HL-60/S4 (cell line): ENCODE data around the gene ADARB2.

Experiments
- in situ Hi-C: fragments of 300-500 bp; cut with MboI; formaldehyde crosslinking; loops from 2 replicates; pipeline ENCODE4 v1.14.3; 2022; ENCODE audit warnings: low sequenced_read_pairs

The ADARB2 gene

DNA sequence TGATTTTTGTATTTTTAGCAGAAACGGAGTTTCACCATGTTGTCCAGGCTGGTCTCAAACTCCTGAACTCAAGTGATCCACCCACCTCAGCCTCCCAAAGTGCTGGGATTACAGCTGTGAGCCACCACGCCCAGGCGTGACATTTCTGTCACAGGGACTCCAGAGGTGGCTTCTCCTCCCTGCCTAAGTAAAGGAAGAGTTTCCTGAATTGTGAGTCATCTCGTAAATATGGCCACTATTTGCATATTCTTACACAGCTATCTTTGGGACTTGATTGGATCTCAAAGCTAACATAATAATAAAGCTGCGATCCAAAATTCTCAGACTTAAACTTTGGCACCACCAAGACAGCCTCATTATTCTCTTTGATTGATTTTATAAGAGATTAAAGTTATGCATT lies 50.1 kb downstream of the ADARB2 start:
- in situ Hi-C loops = no loop called here

DNA sequence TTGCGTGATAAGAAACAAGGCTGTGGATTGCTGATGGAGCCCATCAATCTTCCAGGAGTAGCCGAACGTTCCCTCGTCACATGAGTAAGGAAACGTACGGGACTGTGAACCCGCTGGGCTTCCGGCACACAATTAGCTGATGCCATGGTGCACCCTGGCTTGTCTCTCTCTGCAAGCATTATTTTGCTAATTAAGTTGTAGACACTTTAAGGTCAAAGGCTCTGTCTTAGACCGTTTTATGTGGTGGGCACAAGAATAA lies 50.9 kb downstream of the ADARB2 start:
- in situ Hi-C loops = no loop called here

DNA sequence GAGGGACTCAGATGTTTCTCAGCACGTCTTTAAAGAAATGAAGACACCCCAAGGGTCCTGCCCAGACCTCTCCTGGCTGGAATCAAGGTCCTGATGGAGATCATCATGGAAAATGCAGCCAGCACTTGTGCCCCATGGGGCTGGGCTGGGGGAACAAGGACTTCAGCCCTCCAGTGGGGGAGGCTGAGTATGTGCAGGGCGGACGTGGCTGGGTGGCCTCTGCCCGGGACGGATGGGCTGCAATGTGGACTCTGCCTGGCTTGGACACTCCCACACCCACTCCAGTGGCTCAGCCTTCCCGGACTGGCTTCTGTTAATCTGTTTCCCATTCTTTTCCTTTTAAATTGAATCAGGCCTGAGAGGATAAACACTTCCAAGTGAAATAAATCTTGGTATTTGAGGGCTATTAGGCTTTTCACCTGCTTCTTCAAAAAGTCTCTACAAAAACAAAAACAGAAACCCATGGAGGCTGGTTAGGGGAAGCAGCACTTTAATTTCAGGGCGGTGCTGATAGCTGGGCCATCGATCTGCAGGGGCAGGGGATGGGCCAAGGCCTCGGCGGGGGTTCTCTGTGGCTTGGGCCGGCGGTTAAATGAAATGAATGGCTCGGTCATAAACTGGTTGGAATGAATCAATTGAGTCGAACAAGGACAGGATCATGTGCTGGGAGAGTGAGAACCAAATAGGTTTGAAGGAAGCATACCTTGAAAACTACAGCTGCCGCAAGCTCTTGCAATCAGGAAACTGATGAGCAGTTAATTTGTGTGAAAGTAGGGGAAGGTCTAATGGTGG lies 51.4 kb downstream of the ADARB2 start:
- in situ Hi-C loops = no loop called here

DNA sequence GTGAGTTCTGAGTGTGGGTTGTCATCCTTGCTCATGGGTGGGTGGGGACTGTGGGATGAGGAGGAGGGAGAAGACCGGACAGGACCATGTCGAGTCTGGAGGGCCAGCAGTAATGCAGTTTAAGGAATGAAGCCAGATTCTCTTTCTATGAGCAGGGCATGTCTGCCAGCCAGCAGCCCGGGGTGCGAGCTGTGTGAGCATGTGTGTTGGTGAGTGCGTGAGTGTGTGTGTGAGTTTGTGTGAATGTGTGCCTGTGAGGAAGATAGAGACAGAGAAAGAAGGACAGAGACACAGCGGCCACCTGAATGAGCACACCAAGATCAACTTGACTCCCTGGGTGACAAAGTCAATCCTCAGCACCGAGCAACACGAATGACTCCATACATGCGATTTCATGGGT lies 52.3 kb downstream of the ADARB2 start:
- in situ Hi-C loops = no loop called here

DNA sequence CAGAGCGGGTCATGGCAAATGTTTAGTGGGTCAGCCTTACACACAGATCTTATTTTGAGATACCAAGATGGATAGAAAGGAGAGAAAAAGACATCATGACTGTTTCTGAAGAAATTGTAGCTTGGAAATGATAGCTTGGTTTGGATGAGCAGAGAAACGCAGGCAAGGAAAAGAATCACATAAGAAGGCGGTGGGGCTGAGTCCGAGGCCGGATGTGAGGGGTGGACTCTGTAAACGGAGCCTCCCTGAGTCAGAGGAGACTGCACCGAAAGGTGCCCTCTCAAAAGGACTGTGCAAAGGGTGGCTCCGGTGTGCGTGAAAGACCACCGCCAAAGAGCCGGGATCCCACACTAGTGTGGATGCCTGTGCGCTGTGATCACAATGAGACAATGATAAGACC lies 53.7 kb downstream of the ADARB2 start:
- in situ Hi-C loops = no loop called here

DNA sequence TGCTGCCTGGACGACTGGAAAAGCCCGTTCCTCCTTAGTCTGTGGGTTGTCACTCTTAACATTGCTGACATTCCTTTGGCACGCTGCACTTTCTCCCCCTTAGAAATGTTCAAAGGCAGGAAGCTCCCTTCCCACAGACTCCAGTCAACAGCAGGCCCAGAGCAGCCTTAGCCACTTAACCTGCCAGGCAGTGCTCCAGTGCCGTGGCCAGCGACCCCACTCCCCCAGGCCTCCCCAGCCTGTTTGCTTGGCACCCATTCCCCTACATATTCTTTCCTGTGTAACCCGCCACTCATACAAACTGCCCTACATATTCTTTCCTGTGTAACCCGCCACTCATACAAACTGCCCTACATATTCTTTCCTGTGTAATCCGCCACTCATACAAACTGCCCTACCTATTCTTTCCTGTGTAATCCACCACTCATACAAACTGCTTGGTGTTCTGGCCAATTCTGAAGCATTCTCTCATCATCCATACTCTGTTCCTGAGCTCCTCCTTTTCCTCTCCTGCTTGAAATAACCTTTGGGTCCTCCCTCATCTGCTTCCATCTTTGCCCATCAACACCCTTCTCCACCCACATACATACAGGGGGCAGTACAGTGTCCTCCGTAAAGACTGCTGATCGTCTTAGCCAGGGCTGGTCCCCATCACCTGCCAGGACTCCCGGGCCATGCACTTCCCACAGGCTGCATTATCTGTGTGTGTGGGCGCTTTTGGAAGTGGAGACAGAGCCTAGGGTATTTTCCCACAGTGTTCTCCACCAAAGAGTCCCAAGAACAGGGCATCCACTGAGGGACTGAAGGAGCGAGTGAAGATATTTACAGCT lies 57.3 kb downstream of the ADARB2 start:
- in situ Hi-C loops = no loop called here

DNA sequence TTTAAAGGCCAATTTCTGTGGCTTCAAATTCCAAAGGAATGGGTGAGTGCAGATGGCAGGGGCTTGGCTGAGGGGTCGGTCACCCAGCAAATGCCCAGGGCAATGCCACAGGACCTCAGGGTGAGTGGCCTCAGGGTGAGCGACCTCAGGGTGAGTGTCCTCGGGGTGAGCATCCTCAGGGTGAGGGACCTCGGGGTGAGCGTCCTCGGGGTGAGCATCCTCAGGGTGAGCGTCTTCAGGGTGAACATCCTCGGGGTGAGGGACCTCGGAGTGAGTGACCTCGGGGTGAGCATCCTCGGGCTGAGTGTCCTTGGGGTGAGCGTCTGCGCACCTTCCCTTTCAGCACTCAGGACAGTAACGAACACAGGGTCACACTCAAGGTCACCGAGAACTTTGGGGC lies 59.2 kb downstream of the ADARB2 start:
- in situ Hi-C loops = no loop called here

DNA sequence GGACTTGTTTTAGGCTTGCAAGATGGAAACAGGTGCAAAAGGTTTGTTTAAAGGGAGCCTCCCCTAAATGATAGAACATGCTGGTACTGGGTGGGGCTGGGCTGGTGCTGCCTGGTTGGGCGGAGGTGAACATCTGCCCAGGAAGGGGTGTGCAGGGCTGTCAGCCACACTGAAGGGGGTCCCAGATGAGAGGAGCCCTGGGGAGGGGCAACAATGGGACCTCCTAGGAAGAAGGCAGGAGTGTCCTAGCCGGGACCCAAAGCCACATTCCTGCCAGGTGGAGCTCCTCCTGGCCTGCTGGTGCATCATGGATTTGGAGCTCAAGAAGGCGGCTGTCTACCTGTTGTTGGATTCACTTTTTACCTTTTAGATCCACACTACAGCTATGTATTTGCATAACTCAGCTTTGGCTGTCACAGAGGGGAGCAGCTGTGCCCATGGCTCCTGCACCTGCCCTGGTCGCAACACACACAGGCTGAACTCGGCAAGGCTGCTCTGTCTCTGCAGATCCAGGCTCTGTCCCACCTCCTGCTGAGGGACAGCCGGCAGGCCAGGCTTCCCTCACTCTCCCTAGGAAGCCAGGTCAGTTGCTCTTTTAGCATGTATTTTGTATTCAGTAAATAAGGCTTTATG lies 59.9 kb downstream of the ADARB2 start:
- in situ Hi-C loops = no loop called here

DNA sequence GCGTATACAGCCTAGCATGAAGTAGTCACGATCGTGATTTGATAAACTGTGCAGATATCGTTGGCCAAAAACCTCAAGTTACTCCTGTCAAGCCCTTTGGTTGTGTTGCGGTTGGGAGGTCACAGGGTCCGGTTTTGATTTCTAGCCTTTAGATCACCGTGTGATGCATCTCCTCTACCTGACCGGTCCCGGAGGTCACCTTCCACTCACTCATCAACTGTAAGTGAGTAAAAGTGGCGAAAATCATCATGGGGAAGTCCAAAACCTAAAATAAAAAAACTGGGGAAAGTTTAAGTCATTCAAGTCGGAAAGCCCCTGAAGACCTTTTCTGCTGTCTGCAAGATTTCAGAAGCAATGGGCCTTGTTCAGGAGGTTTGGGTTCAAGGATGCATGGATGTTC lies 62.8 kb downstream of the ADARB2 start:
- in situ Hi-C loops = no loop called here

DNA sequence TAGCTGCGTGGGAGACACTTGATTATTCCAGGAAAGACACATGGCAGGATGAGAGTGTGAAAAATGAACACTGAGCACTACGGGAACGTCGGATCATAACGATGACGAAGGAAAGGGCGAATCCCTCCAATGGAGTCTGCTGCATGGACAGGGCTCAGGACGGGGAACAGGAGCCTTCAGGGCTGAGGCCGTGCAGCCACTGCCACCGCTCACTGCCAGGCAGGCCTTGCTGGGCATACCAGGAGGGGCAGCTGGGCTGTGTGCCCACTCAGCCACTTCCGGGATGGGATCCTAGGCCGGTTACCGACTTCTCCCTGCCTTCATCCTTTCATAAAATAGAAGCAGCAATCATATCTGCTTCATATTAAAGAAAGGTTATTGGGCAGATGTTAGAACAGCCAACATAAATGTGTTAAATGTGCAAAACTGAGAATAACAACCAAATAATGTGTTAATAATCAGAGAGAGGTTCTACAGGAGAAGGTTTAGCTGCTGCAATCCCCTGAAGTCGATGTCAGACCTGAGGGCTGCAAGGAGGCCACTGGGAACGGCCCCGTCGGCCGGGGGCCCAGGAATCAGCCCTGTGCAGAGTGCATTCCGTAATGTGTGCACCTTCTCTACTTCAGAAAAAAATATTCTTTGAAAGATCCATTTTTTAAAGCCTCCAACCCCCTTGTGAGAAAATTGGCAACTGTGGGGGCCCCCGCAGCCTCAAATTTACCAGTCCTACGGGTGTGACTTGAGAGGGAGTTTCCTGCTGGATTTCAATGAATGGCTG lies 63.6 kb downstream of the ADARB2 start:
- in situ Hi-C loops = no loop called here

DNA sequence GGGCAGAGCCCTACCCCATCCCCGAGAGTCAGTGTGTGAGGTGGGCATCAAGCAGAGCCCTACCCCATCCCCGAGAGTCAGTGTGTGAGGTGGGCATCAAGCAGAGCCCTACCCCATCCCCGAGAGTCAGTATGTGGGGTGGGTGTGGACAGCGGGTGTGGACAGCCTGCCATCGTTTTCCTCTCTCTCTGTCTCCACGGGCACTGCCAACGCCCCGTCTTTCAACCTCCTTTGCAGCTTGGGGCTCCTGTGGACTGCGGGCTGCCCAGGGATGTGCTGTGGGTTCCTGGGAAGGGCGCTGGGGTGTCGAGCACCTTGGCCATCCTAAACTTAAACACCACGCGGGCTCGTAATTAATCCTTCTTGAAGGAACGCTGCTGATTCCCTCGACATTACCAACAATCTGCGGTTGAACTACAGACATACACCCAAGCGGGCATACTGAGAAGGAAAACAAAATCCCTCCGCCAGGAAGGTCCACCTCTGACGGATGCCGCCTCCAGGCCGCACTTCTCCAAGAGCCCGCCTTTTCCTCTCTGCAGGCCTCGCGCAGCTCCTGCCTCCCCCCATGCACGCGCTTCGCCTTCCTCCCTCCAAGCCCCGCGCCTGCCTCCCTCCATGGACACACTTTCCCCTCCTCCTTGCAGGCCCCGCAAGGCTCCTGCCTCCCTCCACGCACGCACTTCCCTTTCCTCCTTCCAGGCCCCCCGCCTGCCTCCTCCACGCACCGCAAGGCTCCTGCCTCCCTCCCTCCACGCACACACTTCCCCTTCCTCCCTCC lies 65.1 kb downstream of the ADARB2 start:
- in situ Hi-C loops = no loop called here

DNA sequence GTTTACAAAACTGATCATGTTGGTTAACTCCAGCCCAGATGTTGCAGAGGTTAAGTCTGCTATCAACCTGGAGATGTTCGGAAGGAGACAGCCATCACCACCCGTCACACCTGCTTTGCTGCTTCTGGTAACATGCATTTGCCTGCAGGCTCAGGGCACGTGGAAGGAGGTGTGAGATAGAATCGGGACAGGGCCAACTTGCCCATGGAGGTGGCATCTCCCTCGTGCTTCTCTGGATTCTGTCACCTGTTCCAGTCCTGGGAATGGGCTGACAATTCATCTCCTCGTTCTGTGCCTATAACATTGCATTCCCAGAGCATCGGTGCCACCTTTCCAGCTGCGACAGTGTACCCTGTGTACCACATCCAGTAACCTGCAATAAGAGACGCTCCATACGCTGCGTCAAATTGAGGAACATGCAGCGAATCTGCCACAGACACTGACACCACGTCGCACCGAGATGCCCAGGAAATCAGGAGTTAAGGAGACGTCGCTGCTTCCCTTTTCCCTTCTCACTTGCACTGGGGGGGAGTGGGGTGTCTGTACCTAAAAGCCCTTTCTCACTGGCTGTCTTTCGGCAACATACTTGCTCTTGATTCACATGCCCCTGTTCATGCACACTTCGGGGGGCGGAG lies 65.8 kb downstream of the ADARB2 start:
- in situ Hi-C loops = no loop called here

DNA sequence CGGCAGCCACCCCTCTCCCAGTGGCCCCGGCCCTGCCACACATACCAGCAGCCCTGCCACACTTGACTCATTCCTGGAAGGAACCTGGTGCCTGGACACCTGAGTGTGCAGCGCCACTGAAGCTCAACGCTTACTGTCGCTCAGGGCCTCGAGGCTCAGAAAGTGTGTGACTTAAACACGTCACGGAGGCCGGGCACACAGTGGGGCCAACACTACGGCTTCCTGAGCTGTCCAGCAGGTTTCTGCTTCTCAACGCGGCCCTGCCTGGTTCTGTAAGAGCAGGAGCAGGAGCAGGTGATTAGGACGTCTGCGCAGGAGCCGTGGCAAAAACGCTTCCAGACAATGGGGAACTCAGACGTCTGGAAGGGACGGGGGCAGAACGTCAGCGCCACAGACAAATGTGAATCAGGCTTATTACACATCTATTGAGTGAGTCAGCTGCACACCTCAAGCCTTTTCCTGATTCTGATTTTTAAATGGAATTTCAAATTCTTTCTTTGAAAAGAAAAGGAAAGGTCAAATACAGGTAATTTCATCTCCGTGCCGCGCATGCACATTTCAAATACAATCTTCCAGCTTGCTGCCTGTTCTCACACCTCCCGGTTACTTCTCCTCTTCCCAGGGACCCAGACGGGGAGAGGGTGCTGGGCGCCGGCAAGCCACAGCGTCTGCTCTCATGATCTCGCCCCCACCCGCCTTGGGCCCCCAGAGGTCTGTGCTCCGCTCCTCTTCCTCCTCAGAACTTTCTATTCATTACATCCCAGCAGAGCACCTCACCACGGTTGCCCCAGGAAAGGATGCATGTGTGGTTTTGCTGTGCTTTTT lies 66.6 kb downstream of the ADARB2 start:
- in situ Hi-C loops = no loop called here

DNA sequence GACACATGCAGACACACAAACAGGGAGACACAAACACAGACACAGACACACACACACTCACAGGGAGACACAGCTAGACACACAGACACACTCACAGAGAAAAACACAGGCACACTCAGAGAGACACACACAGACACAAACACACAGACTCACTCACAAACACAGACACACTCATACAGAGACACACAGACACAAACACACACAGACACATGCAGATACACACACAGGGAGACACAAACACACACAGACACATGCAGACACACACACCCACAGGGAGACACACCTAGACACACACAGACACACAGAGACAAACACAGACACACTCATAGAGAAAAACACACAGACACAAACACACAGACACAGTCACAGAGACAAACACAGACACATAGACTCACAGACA lies 67.9 kb downstream of the ADARB2 start:
- in situ Hi-C loops = no loop called here

DNA sequence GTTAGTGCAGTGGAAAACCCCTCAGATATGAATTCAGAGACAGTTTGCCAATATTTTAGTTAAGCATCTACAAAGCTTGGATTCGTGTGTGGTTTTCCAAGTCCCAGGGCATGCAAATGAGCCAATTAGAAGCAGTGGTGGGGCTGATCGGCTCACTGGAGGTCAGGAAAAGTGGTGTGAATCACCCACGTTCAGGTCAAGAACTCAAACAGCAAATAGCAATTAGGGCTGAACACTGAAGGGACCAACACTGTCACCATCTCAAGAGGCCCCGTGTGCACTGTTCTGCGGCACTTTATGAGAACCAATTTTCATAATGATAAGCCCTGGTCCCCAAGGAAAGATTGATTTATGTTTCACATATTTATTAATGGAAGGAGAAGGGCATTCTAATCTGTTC lies 68.9 kb downstream of the ADARB2 start:
- in situ Hi-C loops = no loop called here

DNA sequence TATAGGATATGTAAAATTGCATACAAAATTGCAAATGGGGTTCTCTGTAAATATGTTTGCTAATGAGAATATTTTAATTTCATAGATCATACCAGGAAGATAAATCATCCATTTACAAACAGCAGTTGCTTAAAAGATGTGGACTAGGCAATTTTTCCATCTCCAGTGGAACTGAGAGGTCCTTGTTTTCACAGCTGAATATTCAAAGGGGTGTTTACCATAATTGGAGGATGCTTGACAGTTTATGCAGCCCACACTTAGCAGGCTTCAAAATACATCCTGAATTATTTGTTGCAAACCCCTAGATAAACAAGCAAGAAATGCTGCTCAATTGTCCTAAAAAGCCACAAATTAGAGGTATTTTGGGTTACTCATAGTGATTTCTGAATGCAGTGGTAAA lies 69.9 kb downstream of the ADARB2 start:
- in situ Hi-C loops = no loop called here

DNA sequence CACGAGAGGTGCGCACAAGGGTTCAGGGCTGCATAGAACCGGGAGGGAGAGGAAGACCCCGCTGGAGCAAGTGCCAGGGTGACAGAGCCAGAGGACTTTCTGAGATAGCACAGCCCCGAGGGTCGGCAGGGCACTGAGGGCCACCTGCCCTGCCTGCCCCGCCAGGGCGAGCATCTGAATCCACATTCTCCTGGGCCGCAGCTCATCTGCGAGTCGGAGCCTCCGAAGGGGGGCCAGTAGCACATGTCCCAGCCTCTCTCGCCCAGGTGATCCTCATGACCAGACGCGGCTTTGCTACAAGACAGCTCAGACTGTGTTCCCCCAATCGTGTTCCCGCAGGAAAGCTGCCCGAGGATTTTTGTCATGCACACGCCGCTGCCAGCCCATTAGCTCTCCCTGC lies 71.2 kb downstream of the ADARB2 start:
- in situ Hi-C loops = no loop called here

DNA sequence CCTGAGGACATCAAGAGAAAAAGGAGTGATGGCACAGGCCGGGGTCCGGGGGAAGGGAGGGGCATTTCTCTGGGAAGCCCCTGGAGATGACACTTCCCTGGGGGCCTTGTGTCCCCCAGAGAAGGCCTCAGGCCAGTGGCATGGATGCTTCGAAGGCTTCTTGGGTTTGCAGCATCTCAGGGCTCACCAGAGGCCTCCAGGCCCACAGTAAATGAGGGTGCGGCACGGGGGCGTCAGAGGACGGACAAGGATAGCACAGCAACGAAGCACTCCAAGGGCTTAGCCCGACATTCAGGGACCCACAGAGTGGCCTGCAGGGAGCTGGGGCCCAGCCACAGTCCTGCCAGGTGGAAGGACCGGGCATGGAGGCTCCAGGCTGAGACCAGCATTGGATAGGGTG lies 71.6 kb downstream of the ADARB2 start:
- in situ Hi-C loops = no loop called here

DNA sequence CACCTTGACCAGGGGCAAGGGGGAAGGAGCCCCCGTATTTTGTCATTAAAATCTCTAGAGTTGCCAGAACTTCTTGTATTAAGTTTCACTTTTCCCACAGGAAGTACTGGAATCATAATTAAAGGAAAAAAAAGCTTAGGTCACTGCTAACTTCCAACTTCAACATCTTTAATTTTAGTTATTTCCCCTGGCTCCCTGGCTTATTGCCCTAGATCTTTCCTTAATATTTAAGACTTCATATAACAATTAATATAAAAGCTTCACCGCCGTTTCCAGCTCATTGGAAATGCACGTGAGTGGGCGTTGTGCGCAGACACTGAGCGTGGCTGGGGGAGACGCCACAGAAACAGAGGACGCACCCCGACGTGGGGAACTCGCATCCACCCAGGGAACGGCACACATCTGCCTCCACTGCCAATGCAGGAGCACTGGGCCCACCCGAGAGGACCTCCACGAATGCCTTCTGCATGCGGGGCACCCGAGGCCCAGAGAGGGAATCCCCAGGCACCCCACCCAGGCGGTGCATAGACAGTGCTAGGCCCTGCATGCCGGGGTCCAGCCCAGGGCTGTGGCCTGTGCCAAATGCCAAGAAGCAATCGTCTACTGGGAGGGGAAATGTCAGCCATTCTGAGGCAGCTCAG lies 72.2 kb downstream of the ADARB2 start:
- in situ Hi-C loops = no loop called here
